DMS79 (cell line): ENCODE data around the gene TCF7L1.

ENCODE experiments used
- DNase-seq: peaks from one replicate; lab custom pipeline; 2025; lab: John Stamatoyannopoulos, UW

Gene TCF7L1

GRCh38 chr2:85254540-85255300 lies 121.5 kb downstream of the TCF7L1 start:
- DNase-seq = no peak

- DNase-seq = peak; percentile 19
Measured at GRCh38 chr2:85255456-85255812, 122.2 kb downstream of the TCF7L1 start.

DNA sequence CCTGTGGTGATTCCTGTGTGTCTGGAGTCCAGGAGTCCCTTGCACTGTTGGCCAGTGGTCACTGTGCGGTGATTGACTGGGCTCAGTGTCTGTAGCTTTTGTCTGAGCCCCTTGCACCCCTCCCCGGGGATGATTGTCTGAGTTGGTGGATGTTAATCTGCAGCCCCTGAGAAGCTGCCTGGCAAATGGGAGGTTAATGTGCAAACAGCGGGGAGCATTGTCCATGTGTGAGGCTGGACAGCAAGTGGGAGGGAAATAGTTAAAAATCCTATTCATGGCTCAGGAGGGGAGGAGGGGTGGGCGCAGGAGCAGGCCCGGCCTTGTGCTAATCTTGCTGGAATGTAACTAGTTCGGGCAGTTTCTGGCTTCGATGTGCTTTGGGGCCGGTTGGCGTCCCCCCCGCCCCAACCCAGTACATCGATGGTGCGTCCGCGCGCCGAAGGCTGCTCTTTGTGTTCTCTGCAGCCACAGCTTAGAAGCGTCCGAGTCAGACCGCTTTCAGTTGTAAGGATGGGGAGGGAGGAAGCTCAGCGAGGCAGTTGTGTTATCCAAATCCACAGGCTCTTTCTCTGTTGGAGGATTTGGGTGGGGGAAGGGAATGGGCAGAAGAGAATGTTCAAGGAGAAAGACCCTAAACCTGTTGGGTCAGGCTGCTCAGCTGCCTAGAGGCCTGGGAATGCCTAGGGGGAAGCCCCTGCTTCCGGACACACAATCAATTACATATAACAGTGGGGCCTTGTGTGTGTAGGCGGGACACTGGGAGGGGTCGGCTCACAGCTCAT lies 122.8 kb downstream of the TCF7L1 start:
- DNase-seq = no peak

GRCh38 chr2:85257359-85257969 lies 124.3 kb downstream of the TCF7L1 start:
- no peak for DNase-seq

DNA sequence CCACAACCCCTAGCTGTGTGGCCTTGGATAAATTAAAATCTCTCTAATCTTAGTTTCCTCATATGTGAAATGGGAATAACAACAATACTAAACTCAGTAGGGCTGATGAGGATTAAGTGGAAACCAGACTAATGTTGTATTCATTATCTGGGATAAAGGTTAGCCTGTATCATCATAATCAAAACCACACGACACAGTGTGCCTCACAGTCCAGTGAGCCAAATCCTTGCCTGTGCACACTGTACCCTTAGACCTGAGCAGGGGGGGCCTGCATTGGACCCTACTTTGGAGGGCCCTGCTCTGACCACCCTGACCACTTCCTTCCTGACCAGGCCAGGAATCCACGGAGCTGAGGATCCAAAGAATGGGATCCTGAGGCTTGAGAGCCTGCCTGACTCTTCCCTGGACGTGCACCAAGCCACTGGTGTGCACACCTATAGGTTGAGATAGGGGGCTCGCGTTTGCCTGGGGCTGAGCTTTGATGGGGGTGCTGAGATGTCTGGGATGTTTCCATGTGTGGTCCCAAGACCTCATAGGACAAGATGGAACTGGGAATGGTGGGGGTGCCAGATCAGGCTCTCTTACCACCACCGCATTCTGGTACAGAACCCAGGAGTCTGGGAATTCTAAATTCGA lies 124.9 kb downstream of the TCF7L1 start:
- no peak for DNase-seq

DNA sequence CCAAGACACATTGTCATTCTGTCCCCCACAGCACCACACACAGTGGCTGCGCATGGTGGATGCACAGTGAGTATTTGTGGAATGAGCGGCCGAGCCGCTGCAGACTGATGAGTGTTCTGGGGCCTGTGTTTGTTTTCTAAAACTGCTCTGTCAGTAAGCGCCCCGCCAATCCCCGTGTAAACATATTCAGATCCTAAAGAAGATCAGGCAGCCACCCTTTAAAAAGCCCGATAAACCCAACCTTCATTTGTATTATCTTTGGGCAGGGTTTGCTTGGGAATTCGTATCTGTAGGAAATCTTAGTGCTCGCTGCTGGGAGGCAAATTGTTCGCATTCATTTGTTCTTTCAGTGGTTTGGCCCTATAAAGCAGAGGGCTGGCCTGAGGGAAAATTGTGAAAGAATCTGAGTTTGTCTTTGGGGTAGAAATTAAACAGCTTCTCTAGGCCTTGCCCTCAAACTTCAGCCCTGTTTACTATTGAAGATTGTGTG lies 126.0 kb downstream of the TCF7L1 start:
- no peak for DNase-seq

DNA sequence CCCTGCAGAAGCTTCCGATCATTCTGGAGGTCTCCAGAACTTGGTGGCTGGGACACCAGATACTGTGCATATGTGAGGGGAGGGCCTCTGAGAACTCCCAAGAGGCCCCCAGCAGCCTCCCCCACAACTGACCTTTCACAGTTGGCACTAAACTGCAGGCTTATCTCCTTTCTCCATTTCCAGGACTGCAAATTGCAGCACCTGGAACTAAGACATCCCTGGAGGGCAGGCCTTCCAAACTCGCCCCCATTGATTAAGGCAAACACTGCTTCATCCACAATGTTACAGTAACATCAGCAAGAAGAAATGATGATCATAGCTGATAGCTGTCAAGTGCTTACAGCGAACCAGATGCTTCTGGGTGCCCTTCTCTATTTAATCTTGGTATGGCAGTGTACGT lies 126.7 kb downstream of the TCF7L1 start:
- no peak for DNase-seq

GRCh38 chr2:85263591-85263990 lies 130.4 kb downstream of the TCF7L1 start:
- DNase-seq = no peak

DNA sequence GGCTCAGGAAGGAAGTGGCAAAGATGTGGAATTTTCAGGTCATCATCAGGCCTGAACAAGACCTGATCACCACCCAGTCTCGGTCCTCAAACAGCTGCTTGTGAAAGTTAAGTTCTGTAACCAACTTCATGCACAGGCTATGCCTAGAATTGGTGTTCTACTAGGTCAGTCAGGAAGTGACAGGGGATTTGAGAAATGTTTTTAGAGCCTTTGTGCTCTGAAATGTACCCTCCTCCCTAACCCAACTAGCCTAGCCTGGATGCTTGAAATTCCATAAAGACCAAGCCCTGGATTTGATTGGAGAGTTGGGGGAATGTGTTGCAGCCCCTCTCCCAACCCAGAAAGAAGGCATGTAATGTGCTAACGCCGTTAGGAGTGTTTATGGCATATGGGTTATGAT lies 131.3 kb downstream of the TCF7L1 start:
- no peak for DNase-seq

DNA sequence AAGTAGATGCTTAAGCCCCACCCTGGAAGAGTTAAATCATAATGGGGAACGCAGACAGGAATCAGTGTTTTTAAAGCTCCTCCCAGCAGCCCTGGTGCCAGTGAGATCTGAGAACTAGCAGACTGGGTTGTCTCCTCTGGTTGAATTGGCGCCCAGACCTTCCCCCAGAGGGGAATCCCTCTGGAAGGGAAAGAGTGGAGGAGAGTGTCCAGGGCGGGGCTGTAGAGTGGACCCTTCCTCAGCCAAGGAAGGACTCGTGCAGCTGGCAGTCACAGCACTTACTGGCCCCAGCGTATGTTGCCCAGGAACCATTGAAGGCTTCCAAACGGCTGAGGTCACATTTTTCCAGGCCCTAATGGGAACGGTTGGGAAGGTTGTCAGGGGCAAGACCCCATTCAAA lies 132.1 kb downstream of the TCF7L1 start:
- DNase-seq = no peak

GRCh38 chr2:85266146-85267041 lies 133.2 kb downstream of the TCF7L1 start:
- no peak for DNase-seq

GRCh38 chr2:85269959-85270358 lies 136.8 kb downstream of the TCF7L1 start:
- peak; percentile 80 for DNase-seq

DNA sequence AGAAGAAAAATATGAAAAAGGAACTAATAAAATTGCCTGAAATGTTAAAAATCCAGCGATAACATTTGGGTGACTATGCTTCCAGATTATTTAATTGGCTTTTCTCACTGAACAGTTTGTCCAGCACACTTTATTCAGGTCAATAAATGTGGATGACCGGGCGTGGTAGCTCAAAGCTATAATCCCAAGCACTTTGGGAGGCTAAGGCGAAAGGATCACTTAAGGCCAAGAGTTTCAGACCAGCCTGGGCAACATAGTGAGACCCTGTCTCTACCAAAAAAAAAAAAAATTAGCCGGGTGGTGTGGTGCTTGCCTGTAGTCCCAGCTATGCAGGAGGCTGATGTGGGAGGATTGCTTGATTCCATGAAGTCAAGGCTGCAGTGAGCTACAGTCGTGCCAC lies 139.2 kb downstream of the TCF7L1 start:
- DNase-seq = no peak

DNA sequence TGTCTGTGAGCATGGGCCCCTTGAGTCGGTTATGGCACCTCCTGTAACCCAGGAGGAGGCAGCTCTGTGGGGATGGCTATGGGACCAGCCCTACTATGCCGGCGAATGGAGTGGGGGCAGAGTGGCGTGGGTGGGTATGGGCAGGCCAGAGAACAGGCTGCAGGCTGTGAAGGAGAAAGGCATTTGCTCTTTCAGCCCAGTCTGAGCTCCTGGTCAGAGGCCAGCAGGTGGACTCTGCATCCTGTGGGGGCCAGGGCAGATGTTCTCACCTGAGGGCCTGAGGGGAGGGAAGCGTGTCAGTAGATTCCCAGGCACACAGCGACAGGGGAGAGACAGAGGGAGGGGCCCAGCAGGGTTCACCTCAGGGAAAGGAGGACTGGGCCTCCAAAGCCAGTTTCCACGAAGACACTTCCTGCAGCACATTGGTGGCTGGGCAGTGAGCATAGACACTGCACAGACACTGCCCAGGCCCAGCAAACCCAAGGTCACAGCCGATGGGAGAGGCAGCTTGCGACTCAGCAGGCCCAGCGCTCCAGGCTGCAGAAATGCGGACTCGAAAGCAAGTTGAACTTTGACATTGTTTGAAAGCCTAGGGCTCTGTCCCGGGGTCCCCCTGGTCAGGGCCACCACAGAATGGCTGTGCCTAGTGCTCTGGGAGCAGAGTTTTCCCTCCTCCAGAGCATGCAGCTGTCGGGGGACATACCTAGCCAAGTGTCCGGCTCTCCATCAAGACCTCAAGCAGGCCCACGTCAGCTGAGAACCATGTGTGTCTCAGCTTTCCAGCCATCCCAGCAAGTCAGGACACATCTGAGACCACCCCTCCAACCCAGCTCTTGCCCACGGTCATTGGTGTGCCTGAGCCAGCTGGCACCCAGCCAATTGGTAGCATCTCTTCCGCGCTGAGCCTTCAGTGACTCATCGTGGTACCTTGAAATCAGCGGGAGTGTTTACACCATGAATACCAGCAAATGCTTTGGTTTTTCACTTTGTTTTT lies 140.8 kb downstream of the TCF7L1 start:
- peak; percentile 77 for DNase-seq

- DNase-seq = no peak
Measured at GRCh38 chr2:85275984-85276540, 142.9 kb downstream of the TCF7L1 start.

DNA sequence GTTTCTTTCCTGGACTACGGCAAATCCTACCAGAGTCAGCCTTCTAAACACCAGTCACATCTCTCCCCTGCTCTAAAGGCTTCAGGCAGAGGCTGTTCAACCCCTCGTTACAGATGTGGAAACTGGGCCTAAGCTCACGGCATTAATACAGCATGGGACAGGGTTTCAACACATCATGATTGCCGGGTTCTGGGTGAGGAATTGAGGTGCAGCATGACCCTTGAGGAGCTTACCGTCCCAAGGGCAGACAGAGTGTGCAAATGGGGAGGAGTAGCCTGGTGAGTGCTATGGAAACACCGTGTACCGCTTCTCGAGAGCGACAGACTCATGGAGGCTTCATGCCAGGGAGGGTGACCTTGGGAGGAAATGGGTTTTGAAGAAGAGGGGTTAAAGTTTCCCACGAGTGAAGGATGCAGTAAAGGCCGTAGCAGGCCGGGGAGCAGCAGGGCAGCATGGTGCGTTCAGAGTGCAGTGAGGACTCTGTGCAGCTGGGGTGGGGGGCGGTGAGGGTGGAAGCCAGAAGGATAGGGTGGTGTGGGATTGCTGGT lies 143.5 kb downstream of the TCF7L1 start:
- no peak for DNase-seq

- no peak for DNase-seq
Measured at GRCh38 chr2:85277416-85278158, 144.4 kb downstream of the TCF7L1 start.

- DNase-seq = no peak
Measured at GRCh38 chr2:85278361-85278760, 145.2 kb downstream of the TCF7L1 start.

DNA sequence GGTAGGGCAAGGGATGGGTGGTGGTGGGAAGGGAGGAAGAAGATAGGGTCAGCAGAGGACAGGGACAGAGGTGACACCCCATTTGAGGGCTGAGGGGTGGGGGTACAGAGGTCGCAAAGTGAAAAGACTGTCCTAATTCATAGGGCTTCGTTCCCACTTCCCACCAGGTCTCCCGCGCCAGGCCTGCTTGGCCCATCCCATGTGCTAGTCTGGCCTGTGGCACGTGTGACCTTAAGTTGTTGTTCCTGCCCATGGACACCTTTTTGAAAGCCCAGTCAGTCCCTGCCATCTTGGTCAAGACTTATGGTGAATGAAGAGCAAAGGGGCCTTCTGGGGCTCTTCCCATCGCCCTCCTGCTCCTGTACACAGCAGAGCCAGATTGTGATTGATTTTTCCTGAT lies 148.4 kb downstream of the TCF7L1 start:
- DNase-seq = no peak
